GM21717 (cell line): Measurements from ENCODE around the gene SPNS2.

Experiments
- ATAC-seq: cut with Tn5 transposase; IDR thresholded peaks from one replicate; pipeline ENCODE4 v1.9.1; 2021; ENCODE audit warnings: mild to moderate bottlenecking, moderate library complexity; ENCODE audit not compliant: unreplicated experiment

SPNS2 gene

DNA sequence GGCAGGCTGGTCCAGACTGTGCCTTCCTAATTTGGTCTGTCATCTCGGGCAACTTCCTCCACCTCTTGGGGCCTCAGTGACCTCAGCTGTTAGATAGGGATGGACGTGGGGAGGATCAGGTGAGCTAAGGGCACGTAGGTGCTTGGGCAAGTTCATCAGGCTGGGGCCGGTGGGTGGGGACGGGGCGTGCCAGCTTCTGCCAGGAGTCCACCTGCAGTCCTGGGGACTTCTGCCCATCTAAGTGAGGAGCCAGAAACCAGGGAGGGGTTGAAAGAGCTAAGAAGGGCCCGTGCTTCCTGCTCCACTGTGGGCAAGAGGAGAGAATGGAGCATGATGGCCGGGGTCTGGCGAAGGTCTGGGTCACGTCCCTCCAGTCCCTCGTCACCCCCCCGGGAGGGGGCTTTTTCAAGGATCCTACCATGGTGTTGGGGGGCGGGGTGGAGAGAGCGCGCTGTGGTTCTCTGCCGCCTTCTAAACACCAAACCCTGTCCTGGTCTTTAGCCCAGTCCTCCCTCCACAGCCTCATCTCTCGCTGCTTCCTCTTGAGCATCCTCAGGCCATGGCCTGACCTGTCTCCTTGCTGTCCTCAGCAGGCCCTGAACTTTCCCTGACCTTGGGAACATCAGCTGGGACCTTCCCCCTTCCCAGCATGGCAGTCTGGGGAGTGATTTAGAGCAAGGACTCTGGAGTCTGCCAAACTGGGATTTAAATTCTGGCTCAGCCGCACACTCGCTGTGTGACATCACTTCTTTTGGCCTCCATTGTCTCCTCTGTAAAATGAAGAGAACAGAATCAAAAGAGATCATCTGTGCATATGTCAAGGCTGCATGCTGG lies 21.6 kb downstream of the SPNS2 start:
- ATAC-seq, result no peak

DNA sequence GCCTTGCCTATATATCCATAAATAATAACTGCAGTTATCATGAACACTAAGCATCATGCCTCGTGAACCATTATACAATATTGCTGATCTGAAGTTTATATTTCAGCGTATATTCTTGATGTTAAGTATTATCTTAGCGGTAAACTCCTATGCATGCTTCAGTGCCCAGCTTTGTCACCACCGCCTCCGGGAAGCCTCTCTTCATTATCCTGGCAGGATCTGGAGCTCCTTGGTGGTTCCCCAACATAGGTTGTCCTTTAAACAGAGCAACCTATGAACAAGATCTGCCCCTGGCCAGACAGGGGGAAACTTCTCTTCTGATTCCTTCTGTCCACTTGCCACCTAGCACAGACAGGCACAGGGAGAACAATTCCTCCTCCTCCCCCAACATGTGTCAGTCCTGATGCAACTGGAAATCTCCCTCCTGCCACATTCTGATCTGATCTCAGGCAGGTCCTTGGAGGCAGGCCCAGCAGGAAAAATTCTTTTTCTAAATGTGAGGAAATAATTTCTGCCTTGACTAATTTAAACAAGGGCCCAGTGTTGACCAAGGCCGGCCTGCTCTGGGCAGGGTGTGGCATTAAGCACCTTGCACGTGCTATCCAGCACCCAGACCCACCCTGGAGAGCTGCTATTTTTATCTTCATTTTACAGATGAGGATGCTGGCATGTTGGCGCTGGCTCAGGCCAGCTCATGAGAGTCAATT lies 22.4 kb downstream of the SPNS2 start:
- no peak for ATAC-seq

DNA sequence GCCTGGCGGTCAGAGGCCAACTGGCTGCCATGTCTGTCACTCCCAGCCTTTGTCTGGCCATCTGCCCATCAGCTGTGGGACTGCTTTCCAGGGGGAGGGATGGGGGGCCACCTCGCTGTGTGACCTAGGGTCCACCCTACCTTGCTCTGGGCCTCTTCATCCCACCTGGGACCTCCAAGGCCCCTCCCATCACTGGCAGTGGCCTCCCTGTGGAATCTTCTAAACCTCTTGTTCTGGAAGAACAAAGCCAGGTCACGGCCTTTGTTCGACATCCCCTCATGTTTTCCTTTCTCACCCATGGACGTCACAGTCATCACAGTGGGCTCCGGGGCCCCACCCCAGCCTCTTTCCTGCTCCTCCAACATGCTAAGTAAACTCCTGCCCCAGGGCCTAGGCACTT lies 24.0 kb downstream of the SPNS2 start:
- no peak for ATAC-seq

DNA sequence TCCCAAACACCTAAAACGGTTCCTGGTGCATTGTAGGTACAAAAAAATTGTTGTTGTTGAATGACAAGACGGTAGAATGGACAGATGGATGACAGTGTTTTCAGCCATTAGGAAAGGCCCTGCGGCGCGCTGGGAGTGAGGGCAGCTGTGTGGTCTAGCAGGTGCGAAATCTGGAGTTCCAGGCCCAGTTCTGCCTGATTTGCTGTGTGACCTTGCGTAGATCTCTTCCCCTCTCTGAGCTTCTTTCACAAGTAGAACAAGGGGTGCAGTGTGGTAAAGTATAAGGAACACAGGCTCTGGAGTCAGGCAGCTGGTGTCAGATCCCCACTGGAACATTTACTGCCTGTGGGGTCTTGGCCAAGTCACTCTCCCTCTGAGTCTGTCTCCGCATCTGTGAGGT lies 25.3 kb downstream of the SPNS2 start:
- no peak for ATAC-seq

DNA sequence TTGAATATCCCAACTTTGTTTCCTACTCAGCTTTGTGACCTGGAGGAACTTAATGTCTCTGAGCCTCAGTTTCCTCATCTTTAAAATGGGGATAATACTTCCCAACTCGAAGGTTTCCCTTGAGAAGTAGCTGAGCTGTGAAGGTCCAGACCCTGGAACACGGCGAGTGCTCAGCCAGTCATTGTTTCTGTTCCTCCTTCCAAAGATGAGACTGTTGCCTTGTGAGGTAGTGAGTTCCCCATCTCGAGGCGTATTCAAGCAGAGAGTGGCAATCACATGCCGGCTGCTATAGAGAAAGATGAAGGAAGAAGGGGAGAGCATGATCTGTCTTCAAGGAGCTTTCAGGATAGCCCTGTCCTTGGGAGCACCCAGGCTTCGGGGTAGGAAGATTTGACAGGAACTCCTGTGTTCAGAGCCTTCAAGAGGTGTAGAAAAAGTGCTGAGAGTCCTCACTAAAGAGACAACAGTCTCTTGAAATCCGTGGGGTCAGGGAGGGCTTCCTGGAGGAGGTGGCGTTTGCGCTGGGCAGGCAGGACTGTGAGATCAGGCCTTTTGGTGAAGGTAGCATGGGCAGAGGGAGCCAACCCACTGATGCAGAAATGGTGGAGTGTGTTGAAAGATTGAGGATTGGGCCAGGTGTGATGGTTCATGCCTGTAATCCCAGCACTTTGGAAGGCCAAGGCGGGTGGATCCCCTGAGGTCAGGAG lies 27.2 kb downstream of the SPNS2 start:
- ATAC-seq, result no peak

DNA sequence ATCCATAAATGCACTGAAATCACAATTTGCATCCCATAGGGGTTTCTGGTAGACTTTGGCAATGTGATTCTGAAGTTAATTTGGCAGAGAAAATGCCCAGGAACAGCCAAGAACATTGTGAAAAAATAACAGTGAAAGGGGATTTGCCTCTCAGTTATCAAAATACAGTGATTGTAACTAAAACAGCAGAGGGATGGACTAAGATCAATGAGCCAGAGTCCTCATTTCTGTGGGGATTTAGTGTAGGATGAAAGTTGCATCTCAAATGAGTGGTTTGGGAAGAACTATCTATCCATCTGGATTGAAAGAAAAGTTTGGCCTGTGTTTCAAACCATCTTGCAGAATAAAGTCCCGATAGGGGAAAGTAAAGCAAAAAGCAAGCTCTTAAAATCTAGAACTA lies 28.5 kb downstream of the SPNS2 start:
- ATAC-seq, result no peak

DNA sequence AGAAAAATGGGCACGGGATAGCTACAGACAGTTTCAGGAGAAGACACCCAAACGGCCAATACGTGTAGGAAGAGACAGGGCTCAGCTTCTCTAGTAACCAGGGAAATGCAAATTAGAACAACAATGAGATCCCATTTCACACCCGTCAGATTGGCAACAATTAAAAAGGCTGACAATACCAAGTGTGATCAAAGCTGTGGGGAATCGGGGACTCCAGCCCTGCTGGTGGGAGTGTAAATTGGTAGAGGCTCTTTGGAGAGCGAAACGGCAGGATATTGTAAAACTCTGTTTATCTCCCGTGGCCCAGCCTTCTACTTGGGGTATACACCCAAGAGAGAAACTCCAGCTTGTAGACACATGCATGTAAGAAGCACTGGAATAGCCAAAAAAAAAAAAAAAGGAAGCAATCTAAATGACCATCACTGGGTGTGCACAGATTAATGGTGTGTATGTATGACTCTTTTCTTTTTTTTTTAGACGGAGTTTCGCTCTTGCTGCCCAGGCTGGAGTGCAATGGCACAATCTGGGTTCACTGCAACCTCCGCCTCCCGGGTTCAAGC lies 29.0 kb downstream of the SPNS2 start:
- ATAC-seq, result no peak

DNA sequence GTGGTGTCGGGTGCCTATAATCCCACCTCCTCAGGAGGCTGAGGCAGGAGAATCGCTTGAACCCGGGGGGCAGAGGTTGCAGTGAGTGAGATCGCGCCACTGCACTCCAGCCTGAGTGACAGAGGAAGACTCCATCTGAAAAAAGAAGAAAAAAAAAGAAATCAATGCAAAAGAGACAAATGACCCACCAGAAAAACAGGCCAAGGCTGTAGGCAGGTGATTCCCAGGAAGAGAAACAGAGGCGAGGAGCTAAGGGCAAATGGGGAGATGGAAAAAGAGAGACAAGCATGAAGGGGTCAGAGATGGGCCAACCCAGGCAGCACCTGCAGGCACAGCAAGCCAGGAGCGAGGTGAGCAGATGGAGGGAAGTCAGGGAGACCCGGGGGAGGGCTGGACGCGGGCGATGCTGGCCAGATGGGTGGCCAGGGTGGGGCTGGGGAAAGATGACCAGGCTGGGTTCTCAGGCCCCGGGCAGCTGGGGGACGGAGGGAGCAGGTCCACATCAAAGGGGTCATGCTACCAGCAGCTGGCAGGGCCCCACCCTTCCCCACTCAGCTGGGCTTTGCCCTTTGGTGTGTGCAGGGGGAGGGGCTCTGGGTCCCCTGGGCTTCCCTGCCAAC lies 31.0 kb downstream of the SPNS2 start:
- ATAC-seq, result no peak

DNA sequence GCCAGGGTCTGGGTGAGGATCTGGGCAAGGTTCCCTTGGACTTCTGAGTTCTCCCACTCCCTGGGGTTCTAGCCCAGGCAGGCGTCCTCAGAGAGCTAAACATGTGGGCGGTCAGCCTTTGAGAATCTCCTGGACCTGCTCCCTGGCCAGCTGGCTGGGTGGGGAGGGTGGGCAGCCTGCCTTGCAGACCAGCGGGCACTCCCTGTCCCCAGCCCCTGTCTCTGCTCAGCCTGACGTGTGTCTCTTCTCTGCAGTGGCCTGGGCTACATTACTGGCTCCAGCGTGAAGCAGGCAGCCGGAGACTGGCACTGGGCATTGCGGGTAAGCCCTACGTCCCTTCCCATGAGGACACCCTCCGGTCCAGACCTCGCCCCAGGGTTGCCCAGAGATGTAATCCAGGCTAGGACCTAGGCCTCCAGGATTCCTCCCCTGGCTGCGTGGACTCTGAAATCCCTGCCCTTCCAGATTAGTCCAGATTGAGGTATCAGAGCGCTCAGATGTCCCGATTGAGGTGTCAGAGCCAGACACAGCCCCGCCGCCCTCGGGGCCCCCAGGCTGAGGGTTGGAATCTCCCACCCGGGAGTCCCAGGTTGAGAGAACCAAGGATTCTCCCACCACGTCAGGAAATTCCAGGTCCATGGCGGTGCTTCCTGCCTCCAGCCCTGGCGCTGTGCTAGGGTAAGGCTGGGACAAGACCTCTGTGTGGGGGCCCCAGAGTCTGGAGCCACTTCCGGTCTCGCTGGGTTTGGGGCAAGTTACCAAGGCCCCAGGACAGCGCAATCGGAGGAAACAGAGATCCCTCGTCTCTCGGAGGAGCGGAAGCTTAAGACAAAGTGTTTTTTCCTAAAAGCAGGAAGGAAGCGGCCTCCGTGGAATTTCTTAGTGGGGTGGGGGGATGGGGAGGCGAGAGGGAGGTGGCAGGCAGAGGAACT lies 32.4 kb downstream of the SPNS2 start:
- ATAC-seq, result no peak

DNA sequence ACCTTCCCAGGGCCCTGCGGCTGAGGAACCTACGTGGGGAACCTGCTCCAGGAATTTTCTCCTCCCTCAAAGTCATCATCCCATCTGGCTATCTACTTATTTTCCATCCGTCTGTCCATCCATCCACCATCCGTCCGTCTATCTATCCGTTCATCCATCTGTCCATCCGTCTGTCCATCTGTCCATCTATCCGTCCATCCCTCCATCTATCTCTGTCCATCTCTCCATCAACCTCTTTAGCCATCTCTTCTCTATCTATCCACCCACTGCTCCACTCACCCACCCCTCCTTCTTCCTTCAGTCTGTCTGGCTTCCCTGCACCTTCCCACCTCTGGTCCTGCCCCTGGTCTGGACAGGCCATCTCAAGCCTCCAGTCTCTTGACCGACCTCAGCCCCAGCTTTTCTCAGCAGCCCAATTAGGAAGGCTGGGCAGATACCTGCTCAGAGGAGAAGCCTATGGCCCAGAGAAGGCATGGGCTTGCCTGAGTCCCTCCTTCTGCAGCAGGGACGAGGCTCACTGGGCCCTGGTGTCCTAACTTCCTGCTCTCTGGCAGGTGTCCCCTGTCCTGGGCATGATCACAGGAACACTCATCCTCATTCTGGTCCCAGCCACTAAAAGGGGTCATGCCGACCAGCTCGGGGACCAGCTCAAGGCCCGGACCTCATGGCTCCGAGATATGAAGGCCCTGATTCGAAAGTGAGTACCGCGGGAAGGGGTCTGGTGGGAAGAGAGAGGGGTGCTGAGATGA lies 33.5 kb downstream of the SPNS2 start:
- ATAC-seq, result no peak

DNA sequence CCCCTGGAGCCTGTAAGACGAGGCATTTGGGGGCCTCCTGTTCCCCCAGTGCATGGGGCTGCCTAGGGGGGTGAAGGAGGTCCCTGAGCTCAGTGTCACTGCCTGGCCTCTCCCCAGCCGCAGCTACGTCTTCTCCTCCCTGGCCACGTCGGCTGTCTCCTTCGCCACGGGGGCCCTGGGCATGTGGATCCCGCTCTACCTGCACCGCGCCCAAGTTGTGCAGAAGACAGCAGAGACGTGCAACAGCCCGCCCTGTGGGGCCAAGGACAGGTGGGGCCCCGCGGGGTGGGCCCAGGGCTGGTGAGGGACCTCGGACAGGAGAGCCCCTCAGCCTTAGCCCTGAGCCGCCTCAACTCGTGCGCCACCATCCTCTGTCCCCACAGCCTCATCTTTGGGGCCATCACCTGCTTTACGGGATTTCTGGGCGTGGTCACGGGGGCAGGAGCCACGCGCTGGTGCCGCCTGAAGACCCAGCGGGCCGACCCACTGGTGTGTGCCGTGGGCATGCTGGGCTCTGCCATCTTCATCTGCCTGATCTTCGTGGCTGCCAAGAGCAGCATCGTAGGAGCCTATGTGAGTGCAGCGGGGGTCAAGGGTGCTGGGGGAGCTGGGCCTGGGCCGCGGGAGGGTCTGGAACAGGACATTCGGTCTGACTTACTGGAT lies 34.3 kb downstream of the SPNS2 start:
- ATAC-seq, result no peak

DNA sequence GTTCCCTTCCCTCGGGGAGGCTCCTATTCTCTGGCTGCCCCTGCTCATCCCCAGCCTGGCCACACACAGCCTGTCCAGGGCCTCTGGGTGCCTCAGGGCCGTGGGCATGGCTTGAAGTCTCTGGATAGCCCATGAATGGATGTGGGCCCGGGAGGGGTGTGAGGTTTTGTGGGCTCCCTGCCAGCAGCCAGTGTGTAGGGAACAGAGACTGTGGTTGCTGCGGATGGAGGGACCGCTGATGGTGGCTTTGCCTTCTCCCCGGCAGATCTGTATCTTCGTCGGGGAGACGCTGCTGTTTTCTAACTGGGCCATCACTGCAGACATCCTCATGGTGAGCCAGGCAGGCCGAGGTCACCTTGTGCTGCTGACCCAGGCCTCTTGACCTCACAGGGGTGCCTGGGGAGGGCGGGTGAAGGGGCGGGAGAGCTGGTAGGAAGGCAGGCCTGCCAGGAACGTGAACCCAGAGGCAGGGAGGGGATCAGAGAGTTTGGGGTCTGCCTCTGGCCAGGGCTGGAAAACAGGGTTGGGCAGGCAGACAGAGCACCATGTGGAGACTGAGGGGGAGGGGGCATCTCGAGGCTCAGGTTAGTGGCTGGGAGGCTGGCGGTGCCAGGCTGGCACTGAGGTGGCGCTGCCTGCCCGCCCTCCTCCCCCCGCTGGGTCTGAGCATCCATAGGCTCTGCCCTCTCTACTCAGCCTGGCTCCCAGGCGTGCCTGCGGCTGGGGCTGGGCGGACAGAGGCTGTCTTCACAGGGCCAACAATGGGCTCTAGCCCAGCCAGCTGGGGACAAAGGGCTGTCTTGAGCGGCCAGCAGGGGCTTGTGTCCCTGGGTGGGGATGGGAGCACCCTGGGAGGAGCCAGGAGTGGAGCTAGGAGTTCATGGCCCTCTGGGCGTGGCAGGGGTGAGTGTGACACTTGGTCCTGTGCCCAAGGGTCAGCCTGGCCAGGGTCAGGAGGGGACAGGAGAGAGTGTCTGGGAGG lies 35.1 kb downstream of the SPNS2 start:
- no peak for ATAC-seq

DNA sequence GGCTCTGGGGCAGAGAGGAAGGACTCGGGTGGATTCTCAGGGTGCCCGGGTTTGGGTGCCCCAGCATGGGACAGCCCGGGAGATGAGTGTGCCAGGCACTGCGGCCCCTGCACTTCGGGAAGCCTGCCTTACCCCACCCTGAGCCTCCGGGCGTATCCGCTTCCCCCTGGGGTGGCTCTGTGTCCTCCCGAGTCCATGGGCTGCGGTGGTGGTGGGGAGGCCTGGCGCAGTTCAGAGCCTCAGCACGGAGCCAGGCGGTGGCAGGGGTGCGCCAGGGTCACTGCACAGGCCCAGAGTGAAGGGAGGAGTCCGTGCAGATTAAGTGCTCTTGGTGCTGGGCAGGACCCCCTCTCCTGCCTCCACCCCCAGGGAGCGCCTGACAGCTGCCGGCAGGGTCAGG lies 35.8 kb downstream of the SPNS2 start:
- no peak for ATAC-seq

DNA sequence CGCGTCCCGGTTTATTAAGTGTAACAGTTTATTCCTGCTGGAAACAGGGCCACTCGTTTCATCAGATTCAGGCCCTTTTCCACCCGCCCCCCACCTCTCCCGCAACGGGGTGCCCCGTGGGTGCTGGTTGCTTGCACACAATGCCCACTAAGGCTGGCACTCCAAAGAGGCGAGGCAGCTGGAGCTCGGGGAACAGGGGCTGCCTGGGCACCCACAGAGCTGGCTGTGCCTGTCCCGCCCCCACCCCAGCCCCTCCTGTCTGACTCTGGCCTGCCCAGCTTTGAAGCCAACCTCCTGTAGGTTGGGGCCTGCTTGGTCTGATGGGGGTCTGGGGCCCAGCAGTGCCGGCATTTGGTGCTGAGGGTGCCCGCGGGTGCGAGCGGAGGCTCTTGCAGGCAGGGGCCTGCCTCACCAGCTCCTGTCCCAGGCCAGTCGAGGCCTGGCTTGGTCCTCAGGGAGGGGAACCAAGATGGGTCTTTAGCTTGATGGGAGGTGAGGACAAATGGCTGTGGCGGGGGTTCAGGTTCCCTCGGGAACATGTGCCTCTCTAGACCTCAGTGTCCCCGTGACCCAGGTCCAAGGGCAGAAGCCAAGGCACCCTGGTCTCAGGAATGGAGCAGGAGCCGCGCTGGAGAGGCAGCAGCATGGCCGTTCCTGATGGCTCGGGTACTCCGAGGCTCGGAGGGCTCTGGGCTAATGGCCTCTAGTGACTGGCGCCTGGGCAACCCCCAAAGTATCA lies 36.4 kb downstream of the SPNS2 start:
- no peak for ATAC-seq

DNA sequence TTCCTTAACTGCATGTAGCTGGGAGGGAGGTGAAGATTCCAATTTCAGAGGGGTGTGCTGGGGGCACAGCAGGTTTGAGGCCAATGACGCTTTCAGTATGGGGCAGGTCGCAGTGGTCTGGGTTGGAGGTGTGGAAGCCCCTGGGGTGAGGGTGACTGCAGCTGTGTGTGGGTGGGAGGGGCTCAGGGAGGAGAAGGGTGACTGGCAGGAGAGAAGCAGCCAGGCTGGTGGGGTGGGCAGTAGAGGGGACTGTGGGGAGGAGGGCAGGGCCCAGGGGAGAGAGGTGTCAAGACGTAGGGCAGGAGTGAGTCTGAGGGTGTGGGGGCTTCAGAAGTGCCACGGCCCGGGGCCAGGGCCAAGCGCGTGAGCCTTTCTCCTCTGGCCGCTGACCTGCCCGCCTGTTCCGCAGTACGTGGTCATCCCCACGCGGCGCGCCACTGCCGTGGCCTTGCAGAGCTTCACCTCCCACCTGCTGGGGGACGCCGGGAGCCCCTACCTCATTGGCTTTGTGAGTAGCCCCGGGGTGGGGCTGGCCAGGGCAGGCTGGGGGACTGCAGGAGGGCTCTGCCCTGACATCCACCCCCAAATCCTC lies 37.1 kb downstream of the SPNS2 start:
- no peak for ATAC-seq

DNA sequence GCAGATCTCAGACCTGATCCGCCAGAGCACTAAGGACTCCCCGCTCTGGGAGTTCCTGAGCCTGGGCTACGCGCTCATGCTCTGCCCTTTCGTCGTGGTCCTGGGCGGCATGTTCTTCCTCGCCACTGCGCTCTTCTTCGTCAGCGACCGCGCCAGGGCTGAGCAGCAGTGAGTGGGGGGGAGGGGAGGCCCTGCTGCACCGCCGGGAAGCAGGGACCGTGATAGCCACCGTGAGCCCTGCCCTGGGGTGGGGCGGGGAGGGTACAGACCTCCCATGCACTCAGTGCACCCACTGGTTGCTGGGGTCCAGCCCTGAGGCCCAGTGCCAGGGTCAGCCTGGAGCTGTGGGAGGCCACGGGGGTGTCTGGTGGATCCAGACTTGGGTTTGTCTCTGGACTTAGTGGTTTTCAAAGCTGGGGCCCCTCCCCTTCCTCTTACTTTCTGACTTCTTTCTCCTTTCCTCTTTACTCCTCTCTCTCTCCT lies 37.6 kb downstream of the SPNS2 start:
- ATAC-seq, result no peak
